NT2/D1 (cell line): ENCODE results near the gene PDLIM5.

Source experiments
- DNase-seq: peaks from one replicate; pipeline ENCODE4 v3.0.0-alpha.2; 2011; ENCODE audit warnings: low read depth, low spot score
- H3K27me3 ChIP-seq: 2 replicates; pipeline ENCODE4 v1.6.0; 2011; ENCODE audit warnings: mild to moderate bottlenecking; ENCODE audit not compliant: insufficient read length, insufficient read depth
- H3K36me3 ChIP-seq: 2 replicates; pipeline ENCODE4 v1.6.1; 2011; ENCODE audit warnings: mild to moderate bottlenecking, low read length, mixed read lengths; ENCODE audit not compliant: insufficient read depth, insufficient read length
- H3K4me1 ChIP-seq: 2 replicates; pipeline ENCODE4 v1.5.1; 2011; ENCODE audit not compliant: insufficient read depth, insufficient read length
- H3K4me3 ChIP-seq: 2 replicates; pipeline ENCODE4 v1.5.1; 2011; ENCODE audit warnings: low read depth; ENCODE audit not compliant: insufficient read length
- H3K9ac ChIP-seq: 2 replicates; pipeline ENCODE4 v1.6.0; 2011; ENCODE audit warnings: low read depth; ENCODE audit not compliant: insufficient read length
- H3K9me3 ChIP-seq: 2 replicates; pipeline ENCODE4 v1.5.1; 2011; ENCODE audit warnings: mild to moderate bottlenecking, low read length; ENCODE audit not compliant: insufficient read depth
- SUZ12 ChIP-seq: IDR thresholded peaks from 2 replicates; pipeline ENCODE4 v1.6.1; 2011; ENCODE audit not compliant: insufficient read length, insufficient read depth; ENCODE audit errors: extremely low read depth
- YY1 ChIP-seq: IDR thresholded peaks from 2 replicates; pipeline ENCODE4 v1.6.1; 2011; ENCODE audit not compliant: insufficient read length, insufficient read depth
- ZNF274 ChIP-seq: IDR thresholded peaks from 2 replicates; pipeline ENCODE4 v1.6.1; 2011; ENCODE audit warnings: mild to moderate bottlenecking, low read depth, low read length

Gene PDLIM5

DNA sequence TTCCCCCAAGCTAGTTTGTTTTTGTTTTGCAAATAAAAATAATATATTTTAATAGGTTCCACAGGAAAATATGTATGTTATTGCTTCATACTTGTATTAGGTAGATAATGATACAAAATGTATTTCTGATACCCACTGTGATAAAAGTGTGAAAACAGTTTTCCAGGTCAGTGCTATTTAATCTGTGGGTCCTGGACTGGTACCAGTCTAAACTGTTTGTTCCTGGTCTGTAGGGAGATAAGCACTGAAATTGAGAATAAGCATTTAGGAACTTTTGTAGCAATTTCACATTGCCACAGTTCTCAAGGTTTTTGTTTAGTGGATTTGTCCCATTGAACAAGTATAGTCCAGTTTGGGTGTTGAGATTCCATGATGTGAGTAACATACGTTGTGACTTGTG, 110.5 kb downstream of the PDLIM5 start:
- TF ChIP-seq ZNF274: no peak
- TF ChIP-seq YY1: no peak
- TF ChIP-seq SUZ12: no peak
- Histone ChIP-seq H3K36me3 (no peaks in the 10 kb centered on the region), H3K4me3 (no peak overlapping the region), H3K9ac (no peak overlapping the region), H3K27me3 (no peaks in the 10 kb centered on the region), H3K4me1 (no peaks in the 10 kb centered on the region), H3K9me3 (no peaks in the 10 kb centered on the region)
- no peak for DNase-seq

- DNase-seq: no peak
- Histone ChIP-seq H3K9me3 (no peaks in the 10 kb centered on the region), H3K27me3 (no peaks in the 10 kb centered on the region), H3K4me1 (no peaks in the 10 kb centered on the region), H3K9ac (no peak overlapping the region), H3K4me3 (no peak overlapping the region), H3K36me3 (no peaks in the 10 kb centered on the region)
- TF ChIP-seq SUZ12: no peak
- no peak for TF ChIP-seq ZNF274
- no peak for TF ChIP-seq YY1
Measured at GRCh38 chr4:94564252-94564651, 112.5 kb downstream of the PDLIM5 start.

DNA sequence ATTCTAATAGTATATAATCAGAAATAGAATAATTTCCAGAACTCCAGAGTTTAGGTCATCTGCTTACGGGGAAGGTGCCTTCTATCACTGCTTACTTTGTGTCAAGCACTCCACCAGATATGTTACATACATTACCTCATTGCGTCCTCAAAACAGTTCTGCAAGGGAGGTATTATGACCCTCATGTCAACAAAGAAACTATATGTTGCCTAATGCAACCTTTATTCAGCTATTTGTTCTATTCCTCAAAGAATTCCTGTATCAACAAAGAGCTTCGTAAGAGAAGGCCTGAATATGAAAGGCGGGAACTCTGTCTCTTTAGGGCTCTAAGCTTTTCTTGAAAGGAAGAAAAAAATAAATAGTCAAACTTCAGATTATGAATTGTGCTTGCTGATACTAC, 114.7 kb downstream of the PDLIM5 start:
- no peaks in the 10 kb centered on the region for H3K27me3 ChIP-seq
- DNase-seq: no peak
- H3K4me3 ChIP-seq: no peak overlapping the region
- no peak overlapping the region for H3K9ac ChIP-seq
- H3K9me3 ChIP-seq: no peaks in the 10 kb centered on the region
- no peaks in the 10 kb centered on the region for H3K36me3 ChIP-seq
- TF ChIP-seq ZNF274: no peak
- TF ChIP-seq SUZ12: no peak
- no peak for TF ChIP-seq YY1
- no peaks in the 10 kb centered on the region for H3K4me1 ChIP-seq

- H3K27me3 ChIP-seq: no peaks in the 10 kb centered on the region
- no peak for DNase-seq
- TF ChIP-seq SUZ12: no peak
- TF ChIP-seq ZNF274: no peak
- no peak for TF ChIP-seq YY1
- H3K9ac ChIP-seq: no peak overlapping the region
- no peaks in the 10 kb centered on the region for H3K4me1 ChIP-seq
- no peaks in the 10 kb centered on the region for H3K36me3 ChIP-seq
- no peak overlapping the region for H3K4me3 ChIP-seq
- no peaks in the 10 kb centered on the region for H3K9me3 ChIP-seq
Measured at GRCh38 chr4:94567811-94568210, 116.1 kb downstream of the PDLIM5 start.

DNA sequence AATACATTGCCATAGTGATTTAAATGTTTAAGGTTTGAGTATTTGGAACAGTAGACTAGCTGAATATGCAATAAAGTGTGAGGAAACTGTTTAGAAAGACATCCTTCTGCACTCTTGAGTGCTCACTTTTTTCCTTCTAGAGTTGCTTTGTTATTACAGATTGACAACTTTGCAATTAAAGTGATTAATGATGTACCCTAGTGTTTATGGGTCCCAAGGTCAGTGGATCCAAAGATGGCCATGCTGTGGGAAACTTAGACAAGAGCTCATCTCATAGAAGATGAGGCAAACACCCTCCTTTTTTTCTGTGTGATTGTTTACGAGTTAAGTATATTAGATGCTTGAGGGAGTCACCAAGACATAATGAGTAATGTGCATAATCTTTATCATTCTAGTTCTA, 118.8 kb downstream of the PDLIM5 start:
- Histone ChIP-seq H3K36me3 (no peaks in the 10 kb centered on the region), H3K27me3 (no peaks in the 10 kb centered on the region), H3K9me3 (no peaks in the 10 kb centered on the region), H3K4me1 (no peaks in the 10 kb centered on the region), H3K9ac (no peak overlapping the region), H3K4me3 (no peak overlapping the region)
- no peak for DNase-seq
- no peak for TF ChIP-seq SUZ12
- no peak for TF ChIP-seq YY1
- TF ChIP-seq ZNF274: no peak

- no peaks in the 10 kb centered on the region for H3K36me3 ChIP-seq
- DNase-seq: no peak
- no peak overlapping the region for H3K9ac ChIP-seq
- no peak overlapping the region for H3K4me3 ChIP-seq
- H3K4me1 ChIP-seq: no peaks in the 10 kb centered on the region
- TF ChIP-seq ZNF274 (no peak), YY1 (no peak), SUZ12 (no peak)
- no peaks in the 10 kb centered on the region for H3K27me3 ChIP-seq
- no peaks in the 10 kb centered on the region for H3K9me3 ChIP-seq
Measured at GRCh38 chr4:94571298-94571697, 119.6 kb downstream of the PDLIM5 start.

DNA sequence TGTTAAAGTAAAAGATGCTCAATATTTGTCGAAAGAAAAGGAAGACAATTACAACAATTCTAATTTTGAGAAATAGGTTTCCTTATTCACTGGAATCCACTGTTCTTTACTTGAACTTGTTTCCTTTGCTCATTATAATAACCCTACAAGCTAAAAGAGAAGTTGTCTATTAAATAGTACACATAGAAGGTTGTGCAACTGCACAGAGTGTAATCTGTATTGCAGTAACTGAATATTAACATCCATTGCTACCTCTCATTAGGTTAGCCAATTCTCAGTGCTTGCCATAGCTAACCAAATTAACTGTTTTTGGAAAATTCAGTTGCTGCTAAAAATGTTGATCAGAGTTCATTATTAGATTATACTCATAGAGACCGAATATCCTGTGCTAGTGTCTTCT, 120.0 kb downstream of the PDLIM5 start:
- no peaks in the 10 kb centered on the region for H3K27me3 ChIP-seq

More for the DNA sequence above, 120.0 kb downstream of the PDLIM5 start:
- Histone ChIP-seq H3K9me3 (no peaks in the 10 kb centered on the region), H3K4me3 (no peak overlapping the region), H3K4me1 (no peaks in the 10 kb centered on the region), H3K9ac (no peak overlapping the region), H3K36me3 (no peaks in the 10 kb centered on the region)
- TF ChIP-seq SUZ12 (no peak), YY1 (no peak), ZNF274 (no peak)
- no peak for DNase-seq
